Gastroesophageal sphincter (tissue), 4 donors: ENCODE results near the gene SELENOT. TPM values are rescaled to one million over a fixed set of nuclear protein-coding genes. Genes with fewer than 3 reads are reported as not detected.

Experiments
- ATAC-seq: fragments of 150-250 bp; one replicate; pipeline ENCODE4 v1.9.1; 2016; ENCODE audit warnings: mild to moderate bottlenecking, moderate library complexity
- H3K27ac ChIP-seq, 4 donors: fragments of 200-600 bp; sonication (generic) in 3 of 4; 1 replicate in 3 of 4; 2 replicates in 1 of 4; pipeline ENCODE4 v1.5.1; 2016 to 2019
- H3K27me3 ChIP-seq: fragments of 200-600 bp; sonication (generic); one replicate; pipeline ENCODE4 v1.5.1; 2019
- H3K36me3 ChIP-seq, 2 donors: fragments of 200-600 bp; sonication (generic); one replicate each; pipeline ENCODE4 v1.5.1; 2019; ENCODE audit warnings: control low read depth in 1 of 2
- H3K4me1 ChIP-seq, 3 donors: fragments of 200-600 bp; sonication (generic); 1 replicate in 2 of 3; 2 replicates in 1 of 3; pipeline ENCODE4 v1.5.1; 2016 to 2019; ENCODE audit warnings: control low read depth in 2 of 3
- H3K4me3 ChIP-seq, 2 donors: fragments of 200-600 bp; sonication (generic); one replicate each; pipeline ENCODE4 v1.5.1; 2019; ENCODE audit warnings: mild to moderate bottlenecking in 1 of 2, moderate library complexity in 1 of 2
- H3K9me3 ChIP-seq, 3 donors: fragments of 200-600 bp; sonication (generic); one replicate each; pipeline ENCODE4 v1.5.1; 2017 to 2019; ENCODE audit warnings: control low read depth in 2 of 3
- CTCF ChIP-seq, 4 experiments: fragments of 200-600 bp in 2 of 4; fragments of 450-650 bp in 2 of 4; sonication (generic) in 1 of 4; IDR thresholded peaks; one replicate each; pipeline ENCODE4 v1.5.1; 2017 to 2019; ENCODE audit warnings: antibody characterized with exemption in 4 of 4, mild to moderate bottlenecking in 2 of 4, moderate library complexity in 2 of 4
- EP300 ChIP-seq: sonication (generic); formaldehyde crosslinking; IDR thresholded peaks from one replicate; pipeline ENCODE4 v1.6.1; 2017; ENCODE audit warnings: antibody characterized with exemption, mild to moderate bottlenecking
- POLR2A ChIP-seq, 2 donors: fragments of 450-650 bp; IDR thresholded peaks; one replicate each; pipeline ENCODE4 v1.6.1; 2017; ENCODE audit warnings: antibody characterized with exemption in 2 of 2, mild to moderate bottlenecking in 2 of 2, moderate library complexity in 1 of 2
- POLR2AphosphoS5 ChIP-seq: sonication (generic); formaldehyde crosslinking; IDR thresholded peaks from one replicate; pipeline ENCODE4 v1.6.1; 2017; ENCODE audit warnings: antibody characterized with exemption
- WGBS, 2 donors: methylation state at CpG; one replicate each; pipeline ENCODE4 v1.1.5; 2018; ENCODE audit warnings: low coverage in 1 of 2; 5-methylcytosine and 5-hydroxymethylcytosine counted together
- total RNA-seq, 4 donors: library from RNA; depleted of rRNA; stranded (reverse); fragments of >200 nt; gene quantifications; one replicate each; pipeline ENCODE4 v1.1.0, GENCODE V29; 2016

The SELENOT gene
- total RNA-seq, 4 donors from 2014 or later: 46.1 to 167 (median 97.2) TPM

DNA sequence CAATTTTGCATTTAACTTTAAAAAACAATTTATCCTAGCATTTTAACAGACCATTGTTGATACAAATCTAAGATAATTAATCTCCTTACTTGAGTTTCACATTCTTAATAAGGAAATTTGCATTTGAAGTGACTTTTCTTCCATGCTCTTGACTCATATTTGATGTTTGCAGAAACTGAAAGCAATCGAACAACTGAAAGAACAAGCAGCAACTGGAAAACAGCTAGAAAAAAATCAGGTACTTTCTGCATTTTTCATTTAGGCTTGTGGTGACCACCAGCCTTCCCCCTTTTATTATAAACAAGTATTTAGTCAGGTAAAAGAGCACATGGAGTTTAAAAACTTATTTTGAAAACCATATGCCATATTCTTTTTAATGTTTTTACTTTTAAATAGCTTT lies 20.1 kb upstream of the SELENOT start:
- TF ChIP-seq CTCF (IDR thresholded peaks at IDR 0.05) (no peak), EP300 (no peak)
- Histone ChIP-seq H3K4me3 (no peak overlapping the region), H3K27ac (no peak overlapping the region), H3K36me3 (peaks cover 3 to 65% of the 10 kb centered on the region in 2 donors), H3K4me1 (no peaks in the 10 kb centered on the region), H3K27me3 (no peaks in the 10 kb centered on the region), H3K9me3 (no peaks in the 10 kb centered on the region)
- WGBS, 2 donors: 84 to 100% methylated on average over 1 of the region's 1 CpG
- no peak for ATAC-seq

DNA sequence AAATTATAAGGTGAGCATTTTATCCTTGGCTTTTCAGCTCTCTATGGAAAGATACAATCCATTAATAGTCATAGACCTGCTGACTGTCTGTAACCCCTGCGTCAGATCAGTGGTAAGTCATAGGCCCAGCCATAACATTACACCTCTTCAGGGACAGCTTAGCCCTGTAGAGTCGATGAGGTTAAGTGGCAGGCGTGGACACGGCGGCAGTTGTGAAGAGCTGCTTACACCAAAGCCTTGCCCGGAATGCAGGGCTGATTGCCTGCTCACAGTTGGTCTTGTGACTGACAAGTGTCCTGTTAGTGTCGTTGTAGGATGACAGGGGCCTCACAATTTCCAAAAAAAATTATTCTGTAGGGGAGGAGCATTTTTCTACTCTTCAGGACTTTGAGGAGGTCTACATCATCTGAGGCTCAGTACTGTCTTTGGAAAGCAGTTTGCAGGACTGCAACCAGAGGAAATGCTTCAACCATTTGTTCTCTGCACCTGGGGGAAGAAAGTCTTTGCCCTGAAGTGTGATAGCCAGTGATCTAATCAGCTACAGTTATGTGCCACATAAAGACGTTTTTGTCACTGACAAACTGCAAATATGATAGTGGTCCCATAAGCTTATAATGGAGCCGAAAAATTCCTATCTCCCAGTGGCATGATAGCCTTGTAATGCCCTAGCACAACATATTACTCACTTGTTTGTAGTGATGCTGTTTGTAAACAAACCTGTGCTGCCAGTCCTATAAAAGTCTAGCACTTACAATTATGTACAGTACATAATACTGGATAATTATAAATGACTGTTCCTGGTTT lies 14.9 kb upstream of the SELENOT start:
- Histone ChIP-seq H3K4me1 (no peaks in the 10 kb centered on the region), H3K27me3 (no peaks in the 10 kb centered on the region), H3K36me3 (peaks cover 0 to 27% of the 10 kb centered on the region in 2 donors), H3K9me3 (no peaks in the 10 kb centered on the region), H3K4me3 (no peak overlapping the region), H3K27ac (no peak overlapping the region)
- TF ChIP-seq POLR2A (IDR thresholded peaks at IDR 0.05): no peak
- no peak for TF ChIP-seq EP300
- TF ChIP-seq CTCF (IDR thresholded peaks at IDR 0.05): no peak
- no peak for TF ChIP-seq POLR2AphosphoS5
- no peak for ATAC-seq
- WGBS, 2 donors: 18 to 54% methylated on average over 3 to 4 of the region's 9 CpGs

DNA sequence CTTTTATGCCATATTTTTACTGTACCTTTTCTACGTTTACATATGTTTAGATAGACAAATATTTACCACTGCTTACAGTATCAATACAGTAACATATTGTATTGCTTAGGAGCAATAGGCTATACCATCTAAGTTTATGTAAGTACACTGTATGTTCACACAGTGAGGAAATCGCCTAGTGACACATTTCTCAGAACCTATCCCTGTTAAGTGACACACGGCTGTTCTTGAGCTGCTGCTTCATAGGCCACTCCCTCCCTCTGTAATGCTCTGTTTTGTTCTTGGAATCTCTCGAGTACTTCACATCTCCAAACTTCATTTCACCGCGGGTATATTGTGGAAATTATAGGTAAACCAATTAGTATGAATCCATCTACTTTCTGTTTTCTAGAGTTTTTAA lies 13.4 kb upstream of the SELENOT start:
- no peaks in the 10 kb centered on the region for H3K4me1 ChIP-seq
- no peaks in the 10 kb centered on the region for H3K9me3 ChIP-seq
- no peak for ATAC-seq
- WGBS, 2 donors: 69 to 92% methylated on average over 3 to 6 of the region's 6 CpGs
- no peak overlapping the region for H3K27ac ChIP-seq
- H3K4me3 ChIP-seq: no peak overlapping the region
- H3K27me3 ChIP-seq: no peaks in the 10 kb centered on the region
- TF ChIP-seq POLR2A (IDR thresholded peaks at IDR 0.05) (no peak), POLR2AphosphoS5 (no peak), CTCF (IDR thresholded peaks at IDR 0.05) (no peak), EP300 (no peak)
- H3K36me3 ChIP-seq: peaks cover 0 to 12% of the 10 kb centered on the region in 2 donors

- no peak for ATAC-seq
- H3K27ac ChIP-seq: no peak overlapping the region
- no peaks in the 10 kb centered on the region for H3K27me3 ChIP-seq
- H3K9me3 ChIP-seq: no peaks in the 10 kb centered on the region
- WGBS, 2 donors: 60 to 85% methylated on average over 2 to 4 of the region's 4 CpGs
- H3K36me3 ChIP-seq: no peaks in the 10 kb centered on the region
- TF ChIP-seq CTCF (IDR thresholded peaks at IDR 0.05): no peak
- no peak overlapping the region for H3K4me3 ChIP-seq
- no peaks in the 10 kb centered on the region for H3K4me1 ChIP-seq
Observed at GRCh38 chr3:150594150-150594549, 9.0 kb upstream of the SELENOT start.

GRCh38 chr3:150597646-150598045 lies 5.5 kb upstream of the SELENOT start:
- Histone ChIP-seq H3K9me3 (no peaks in the 10 kb centered on the region), H3K27ac (no peak overlapping the region), H3K36me3 (no peaks in the 10 kb centered on the region), H3K4me3 (no peak overlapping the region), H3K27me3 (no peaks in the 10 kb centered on the region), H3K4me1 (peaks cover 0 to 9% (median 3%) of the 10 kb centered on the region in 3 donors)
- TF ChIP-seq POLR2AphosphoS5 (no peak), POLR2A (IDR thresholded peaks at IDR 0.05) (no peak), EP300 (no peak), CTCF (IDR thresholded peaks at IDR 0.05) (no peak)
- WGBS, 2 donors: 89 to 92% methylated on average over 4 of the region's 4 CpGs
- ATAC-seq: no peak
